H9 (cell line): ENCODE data around the gene DGCR2. TPM values are rescaled to one million over a fixed set of nuclear protein-coding genes. Genes with fewer than 3 reads are reported as not detected.

Experiments
- DNase-seq: peaks from one replicate; pipeline ENCODE4 v3.0.0-alpha.2; 2017
- H2AFZ ChIP-seq: one replicate; pipeline ENCODE4 v1.6.1; 2013; ENCODE audit warnings: mild to moderate bottlenecking, low read length, control low read depth, moderate library complexity
- H2AK5ac ChIP-seq: 2 replicates; pipeline ENCODE4 v1.6.1; 2013; ENCODE audit warnings: low read length, control low read depth, mixed read lengths; ENCODE audit not compliant: insufficient read length
- H2BK120ac ChIP-seq: one replicate; pipeline ENCODE4 v1.6.1; 2013; ENCODE audit warnings: low read depth, mild to moderate bottlenecking, low read length, control low read depth, inconsistent platforms; ENCODE audit not compliant: poor library complexity, severe bottlenecking
- H2BK12ac ChIP-seq: 2 replicates; pipeline ENCODE4 v1.6.1; 2013; ENCODE audit warnings: low read length, control low read depth, mixed read lengths, low read depth; ENCODE audit not compliant: insufficient read length
- H2BK15ac ChIP-seq: 2 replicates; pipeline ENCODE4 v1.6.1; 2013; ENCODE audit warnings: low read depth, low read length, control low read depth
- H2BK20ac ChIP-seq: one replicate; pipeline ENCODE4 v1.6.1; 2013; ENCODE audit warnings: low read depth, mild to moderate bottlenecking, low read length, control low read depth, inconsistent platforms; ENCODE audit not compliant: poor library complexity, severe bottlenecking
- H2BK5ac ChIP-seq: 2 replicates; pipeline ENCODE4 v1.6.1; 2013; ENCODE audit warnings: low read length, control low read depth, mixed read lengths; ENCODE audit not compliant: insufficient read length
- H3K14ac ChIP-seq: 2 replicates; pipeline ENCODE4 v1.6.1; 2013; ENCODE audit warnings: low read length, control low read depth; ENCODE audit not compliant: insufficient read depth
- H3K18ac ChIP-seq: 2 replicates; pipeline ENCODE4 v1.6.1; 2013; ENCODE audit warnings: low read depth, mild to moderate bottlenecking, mixed read lengths, low read length, control low read depth; ENCODE audit not compliant: insufficient read length
- H3K23ac ChIP-seq: 2 replicates; pipeline ENCODE4 v1.6.1; 2013; ENCODE audit warnings: low read length, control low read depth, mixed read lengths, low read depth; ENCODE audit not compliant: insufficient read length
- H3K23me2 ChIP-seq: 2 replicates; pipeline ENCODE4 v1.6.1; 2013; ENCODE audit warnings: low read depth, mild to moderate bottlenecking, mixed read lengths, low read length, control low read depth; ENCODE audit not compliant: insufficient read length, poor library complexity, severe bottlenecking
- H3K27ac ChIP-seq: 2 replicates; pipeline ENCODE4 v1.5.1; 2013; ENCODE audit warnings: low read length, control low read depth, mixed read lengths, low read depth; ENCODE audit not compliant: insufficient read length
- H3K27me3 ChIP-seq: 2 replicates; pipeline ENCODE4 v1.6.1; 2013; ENCODE audit warnings: low read length, control low read depth, inconsistent platforms; ENCODE audit not compliant: insufficient read depth
- H3K4ac ChIP-seq: 2 replicates; pipeline ENCODE4 v1.6.1; 2013; ENCODE audit warnings: low read depth, mild to moderate bottlenecking, control low read depth, inconsistent platforms, low read length, moderate library complexity
- H3K4me1 ChIP-seq: 2 replicates; pipeline ENCODE4 v1.6.1; 2013; ENCODE audit warnings: low read length, control low read depth, inconsistent platforms; ENCODE audit not compliant: insufficient read depth
- H3K4me2 ChIP-seq: 2 replicates; pipeline ENCODE4 v1.6.1; 2013; ENCODE audit warnings: low read length, control low read depth, mixed read lengths; ENCODE audit not compliant: insufficient read length, insufficient read depth
- H3K56ac ChIP-seq: 2 replicates; pipeline ENCODE4 v1.6.1; 2013; ENCODE audit warnings: low read depth, mild to moderate bottlenecking, mixed read lengths, low read length, control low read depth; ENCODE audit not compliant: insufficient read length
- H3K79me1 ChIP-seq: 2 replicates; pipeline ENCODE4 v1.6.1; 2013; ENCODE audit warnings: low read depth, mild to moderate bottlenecking, moderate library complexity, low read length, control low read depth, inconsistent platforms; ENCODE audit not compliant: insufficient read depth, poor library complexity, severe bottlenecking
- H3K79me2 ChIP-seq: 2 replicates; pipeline ENCODE4 v1.6.1; 2013; ENCODE audit warnings: low read length, control low read depth, inconsistent platforms; ENCODE audit not compliant: insufficient read depth
- H3K9ac ChIP-seq: 2 replicates; pipeline ENCODE4 v1.6.1; 2013; ENCODE audit warnings: low read length, control low read depth, mixed read lengths; ENCODE audit not compliant: insufficient read length; ENCODE audit errors: extremely low read depth
- H3K9me3 ChIP-seq: one replicate; pipeline ENCODE4 v1.6.1; 2013; ENCODE audit warnings: low read depth, low read length, inconsistent platforms; ENCODE audit not compliant: control insufficient read depth
- H3T11ph ChIP-seq: one replicate; pipeline ENCODE4 v1.6.1; 2013; ENCODE audit warnings: mild to moderate bottlenecking, low read length, control low read depth, inconsistent platforms
- H4K20me1 ChIP-seq: one replicate; pipeline ENCODE4 v1.6.1; 2013; ENCODE audit not compliant: control insufficient read depth, insufficient read length, insufficient read depth
- H4K5ac ChIP-seq: 2 replicates; pipeline ENCODE4 v1.6.1; 2013; ENCODE audit warnings: low read depth, mild to moderate bottlenecking, mixed read lengths, low read length, control low read depth; ENCODE audit not compliant: insufficient read length
- H4K8ac ChIP-seq: replicated peaks from 2 replicates; pipeline ENCODE4 v1.6.1; 2013; ENCODE audit warnings: low read length, control low read depth, mixed read lengths, low read depth; ENCODE audit not compliant: insufficient read length
- H4K91ac ChIP-seq: 2 replicates; pipeline ENCODE4 v1.6.1; 2013; ENCODE audit warnings: low read depth, mild to moderate bottlenecking, moderate library complexity, mixed read lengths, low read length, control low read depth; ENCODE audit not compliant: insufficient read length
- H3K27ac Mint-ChIP-seq, 3 experiments: 2 replicates in 2 of 3; 3 replicates in 1 of 3; pipeline ENCODE4 v1.8.0; 2020 to 2021; ENCODE audit warnings: mixed read lengths in 3 of 3, mild to moderate bottlenecking in 1 of 3, moderate library complexity in 1 of 3
- H3K27me3 Mint-ChIP-seq: 2 replicates; pipeline ENCODE4 v1.8.0; 2021; ENCODE audit warnings: low read depth, mild to moderate bottlenecking, moderate library complexity, mixed read lengths
- H3K36me3 Mint-ChIP-seq, 3 experiments: 2 replicates in 2 of 3; 3 replicates in 1 of 3; pipeline ENCODE4 v1.8.0; 2020 to 2021; ENCODE audit warnings: low read depth in 3 of 3, mixed read lengths in 3 of 3; ENCODE audit not compliant: insufficient read depth in 1 of 3
- H3K4me1 Mint-ChIP-seq, 2 experiments: 2 replicates each; pipeline ENCODE4 v1.8.0; 2020; ENCODE audit warnings: mixed read lengths in 2 of 2
- H3K4me3 Mint-ChIP-seq, 2 experiments: 2 replicates in 1 of 2; 3 replicates in 1 of 2; pipeline ENCODE4 v1.8.0; 2020 to 2021; ENCODE audit warnings: mild to moderate bottlenecking in 2 of 2, mixed read lengths in 2 of 2, moderate library complexity in 1 of 2
- H3K9me3 Mint-ChIP-seq, 2 experiments: 2 replicates in 1 of 2; 3 replicates in 1 of 2; pipeline ENCODE4 v1.8.0; 2020; ENCODE audit warnings: mild to moderate bottlenecking in 2 of 2, mixed read lengths in 2 of 2, moderate library complexity in 1 of 2
- WGBS: extraction: QIAGEN DNeasy Blood & Tissue Kit; methylation state at CpG from one replicate; pipeline ENCODE4 v1.1.7; 2013; ENCODE audit warnings: missing lambda C conversion rate, low lambda C conversion rate, mixed read lengths; ENCODE audit not compliant: insufficient read length; ENCODE audit errors: extremely low coverage; 5-methylcytosine and 5-hydroxymethylcytosine counted together
- total RNA-seq: library from RNA; stranded (reverse); gene quantifications from 2 replicates; pipeline ENCODE4 v1.2.1, GENCODE V29; 2021
- TF ChIP-seq, protein P1 (sequence below): fragments of 200-600 bp; sonication (generic); conservative IDR thresholded peaks from 3 replicates; pipeline ENCODE4 v1.8.0; 2021; ENCODE audit warnings: antibody characterized with exemption, mild to moderate bottlenecking

The DGCR2 gene
- total RNA-seq, 1 experiment from 2014 or later: 47.2 TPM

DNA sequence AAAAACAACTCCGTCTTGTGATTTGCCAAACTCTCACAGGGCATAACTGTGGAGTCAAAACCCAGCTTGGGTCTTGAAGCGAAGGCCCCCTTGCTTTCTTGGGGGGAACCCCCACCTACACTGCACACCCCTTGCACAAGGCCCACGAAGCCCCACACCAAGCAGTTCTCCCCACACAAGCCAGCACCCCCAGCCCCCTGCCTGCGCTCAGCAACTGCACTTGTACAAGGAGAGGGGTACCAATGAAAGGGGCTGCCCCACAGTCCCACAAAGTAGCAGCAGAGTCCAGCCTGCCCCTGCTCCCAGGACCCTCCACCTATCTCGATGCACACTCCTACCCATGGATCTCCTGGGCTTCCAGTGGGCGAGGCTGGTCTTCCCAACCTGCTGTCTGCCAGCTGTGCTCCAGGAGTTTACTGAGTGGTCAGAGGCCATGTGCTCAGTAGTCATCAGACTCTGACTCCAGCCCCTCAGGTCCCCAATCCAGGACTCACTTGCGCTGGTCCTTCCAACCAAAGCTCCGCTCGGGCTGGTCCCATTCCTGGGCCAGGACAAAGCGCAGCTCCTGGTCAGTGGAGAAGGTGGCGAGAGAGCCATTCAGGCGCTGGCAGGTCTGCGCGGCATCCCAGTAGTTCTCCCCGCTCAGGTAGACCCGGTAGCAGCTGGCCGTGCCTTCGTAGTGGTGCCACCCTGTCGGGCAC lies 57.7 kb downstream of the DGCR2 start:
- Histone ChIP-seq H3K9ac (no peak overlapping the region), H3K79me1 (no peaks in the 10 kb centered on the region), H3K56ac (no peak overlapping the region), H3K18ac (no peak overlapping the region), H4K8ac (no peak overlapping the region), H4K5ac (no peak overlapping the region), H2BK120ac (no peak overlapping the region), H3K4me1 (no peaks in the 10 kb centered on the region), H2BK12ac (no peak overlapping the region), H3K4me2 (no peak overlapping the region), H2BK20ac (no peak overlapping the region), H4K20me1 (no peaks in the 10 kb centered on the region), H3K27me3 (no peaks in the 10 kb centered on the region), H3K4ac (no peak overlapping the region), H3T11ph (no peak overlapping the region), H3K9me3 (no peaks in the 10 kb centered on the region), H2BK5ac (no peak overlapping the region), H2BK15ac (no peak overlapping the region), H2AK5ac (no peak overlapping the region), H2AFZ (no peak overlapping the region), H3K14ac (no peak overlapping the region), H3K79me2 (no peaks in the 10 kb centered on the region), H3K23me2 (no peaks in the 10 kb centered on the region), H4K91ac (no peak overlapping the region), H3K23ac (no peak overlapping the region), H3K27ac (no peak overlapping the region)
- H3K4me3 Mint-ChIP-seq: no peak overlapping the region
- peak overlapping the region in 2 of 3 experiments; percentile 83 to 85; a peak in 2 of 7 replicates for H3K27ac Mint-ChIP-seq
- H3K27me3 Mint-ChIP-seq: no peaks in the 10 kb centered on the region
- TF ChIP-seq, protein P1, sequence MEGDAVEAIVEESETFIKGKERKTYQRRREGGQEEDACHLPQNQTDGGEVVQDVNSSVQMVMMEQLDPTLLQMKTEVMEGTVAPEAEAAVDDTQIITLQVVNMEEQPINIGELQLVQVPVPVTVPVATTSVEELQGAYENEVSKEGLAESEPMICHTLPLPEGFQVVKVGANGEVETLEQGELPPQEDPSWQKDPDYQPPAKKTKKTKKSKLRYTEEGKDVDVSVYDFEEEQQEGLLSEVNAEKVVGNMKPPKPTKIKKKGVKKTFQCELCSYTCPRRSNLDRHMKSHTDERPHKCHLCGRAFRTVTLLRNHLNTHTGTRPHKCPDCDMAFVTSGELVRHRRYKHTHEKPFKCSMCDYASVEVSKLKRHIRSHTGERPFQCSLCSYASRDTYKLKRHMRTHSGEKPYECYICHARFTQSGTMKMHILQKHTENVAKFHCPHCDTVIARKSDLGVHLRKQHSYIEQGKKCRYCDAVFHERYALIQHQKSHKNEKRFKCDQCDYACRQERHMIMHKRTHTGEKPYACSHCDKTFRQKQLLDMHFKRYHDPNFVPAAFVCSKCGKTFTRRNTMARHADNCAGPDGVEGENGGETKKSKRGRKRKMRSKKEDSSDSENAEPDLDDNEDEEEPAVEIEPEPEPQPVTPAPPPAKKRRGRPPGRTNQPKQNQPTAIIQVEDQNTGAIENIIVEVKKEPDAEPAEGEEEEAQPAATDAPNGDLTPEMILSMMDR: no peak
- WGBS: no CpG with 5 or more reads among the region's 19 CpGs
- no peaks in the 10 kb centered on the region for H3K9me3 Mint-ChIP-seq
- no peaks in the 10 kb centered on the region for H3K4me1 Mint-ChIP-seq
- peaks cover 25 to 75% (median 61%) of the 10 kb centered on the region in 3 experiments; a peak in 6 of 7 replicates for H3K36me3 Mint-ChIP-seq
- no peak for DNase-seq
